HCT116 (cell line): ENCODE results near the gene NAPSA. TPM values are rescaled to one million over a fixed set of nuclear protein-coding genes. Genes with fewer than 3 reads are reported as not detected.

Experiments used
- ATAC-seq: fragments of 200-7000 bp; cut with Tn5 transposase; 2 replicates; pipeline ENCODE4 v1.9.1; 2020; ENCODE audit warnings: mild to moderate bottlenecking, moderate library complexity
- BruUV-seq: library from RNA; stranded (reverse); fragments of 400-500 nt; replicated peaks from 2 replicates; lab custom pipeline; 2021; lab: Mats Ljungman, UMichigan
- CTCF ChIA-PET: fragments of 300-600 bp; sonication (Branson Sonifier 250); formaldehyde crosslinking; loops from one replicate; lab custom pipeline; 2021; ENCODE audit warnings: antibody characterized with exemption; lab: Charles Lee
- POLR2A ChIA-PET: fragments of 300-600, 350-600 bp; sonication (Branson Sonifier 250); formaldehyde crosslinking; loops from one replicate; lab custom pipeline; 2021; ENCODE audit warnings: antibody characterized with exemption; lab: Charles Lee
- RAD21 ChIA-PET, 2 experiments: fragments of 300-600 bp; sonication (Branson Sonifier 250); formaldehyde crosslinking; loops; one replicate each; lab custom pipeline; 2023; ENCODE audit warnings: low total read pairs in 2 of 2; ENCODE audit not compliant: uncharacterized antibody in 2 of 2, unreplicated experiment in 2 of 2, low non-redundant PET in 1 of 2; lab: Charles Lee
- DNase-seq: peaks from one replicate; pipeline ENCODE4 v3.0.0-alpha.2; 2010; ENCODE audit warnings: low read depth, low spot score
- H2AFZ ChIP-seq: fragments of 200-600 bp; shearing (Covaris generic), sonication (generic); 2 replicates; pipeline ENCODE4 v1.6.1; 2017; ENCODE audit warnings: low read depth, mixed run types, mixed read lengths, antibody characterized with exemption, low read length; ENCODE audit not compliant: poor library complexity, severe bottlenecking
- H3K27ac ChIP-seq: 2 replicates; pipeline ENCODE4 v1.5.1; 2012; ENCODE audit warnings: low read depth, low read length
- H3K27me3 ChIP-seq: fragments of 200-600 bp; sonication (generic); 2 replicates; pipeline ENCODE4 v1.6.1; 2016; ENCODE audit warnings: mixed run types, low read length, mixed read lengths; ENCODE audit not compliant: insufficient read depth
- H3K36me3 ChIP-seq, 2 experiments: fragments of 200-500 bp in 1 of 2; fragments of 200-600 bp in 1 of 2; sonication (Bioruptor generic) in 1 of 2; sonication (generic) in 1 of 2; 2 replicates each; pipeline versions ENCODE4 v1.5.1 to v1.6.1; 2014 to 2016; ENCODE audit warnings: low read length in 2 of 2, inconsistent platforms in 1 of 2, mixed read lengths in 1 of 2, mixed run types in 1 of 2; ENCODE audit not compliant: insufficient read depth in 2 of 2, control insufficient read depth in 1 of 2
- H3K4me1 ChIP-seq, 2 experiments: fragments of 200-600 bp in 1 of 2; sonication (generic) in 1 of 2; 2 replicates each; pipeline versions ENCODE4 v1.5.1 to v1.6.1; 2012 to 2017; ENCODE audit warnings: low read length in 2 of 2, inconsistent platforms in 1 of 2, mild to moderate bottlenecking in 1 of 2, mixed read lengths in 1 of 2, mixed run types in 1 of 2, moderate library complexity in 1 of 2; ENCODE audit not compliant: insufficient read depth in 2 of 2, control insufficient read depth in 1 of 2
- H3K4me2 ChIP-seq: fragments of 200-600 bp; sonication (generic); 2 replicates; pipeline ENCODE4 v1.6.1; 2017; ENCODE audit warnings: mixed run types, low read length, mixed read lengths
- H3K4me3 ChIP-seq, 2 experiments: fragments of 200-600 bp in 1 of 2; sonication (generic) in 1 of 2; replicated peaks in 1 of 2; 2 replicates each; pipeline ENCODE4 v1.5.1; 2011 to 2016; ENCODE audit warnings: low read length in 2 of 2, control low read depth in 1 of 2, low read depth in 1 of 2, mild to moderate bottlenecking in 1 of 2, mixed read lengths in 1 of 2, mixed run types in 1 of 2
- H3K79me2 ChIP-seq: fragments of 200-600 bp; sonication (generic); 2 replicates; pipeline ENCODE4 v1.6.1; 2017; ENCODE audit warnings: mild to moderate bottlenecking, mixed run types, low read length, moderate library complexity, mixed read lengths; ENCODE audit not compliant: insufficient read depth
- H3K9ac ChIP-seq: fragments of 200-600 bp; sonication (generic); 2 replicates; pipeline ENCODE4 v1.6.1; 2016; ENCODE audit warnings: low read length, mixed read lengths
- H3K9me2 ChIP-seq: fragments of 200-600 bp; sonication (generic), shearing (Covaris generic); 2 replicates; pipeline ENCODE4 v1.6.1; 2017; ENCODE audit warnings: mixed run types, mild to moderate bottlenecking, moderate library complexity; ENCODE audit not compliant: insufficient read depth
- H3K9me3 ChIP-seq, 2 experiments: fragments of 200-500 bp in 1 of 2; fragments of 200-600 bp in 1 of 2; sonication (Bioruptor generic) in 1 of 2; sonication (generic) in 1 of 2; 2 replicates each; pipeline ENCODE4 v1.6.1; 2014 to 2017; ENCODE audit warnings: low read length in 2 of 2, mixed read lengths in 2 of 2, inconsistent platforms in 1 of 2, low read depth in 1 of 2, mild to moderate bottlenecking in 1 of 2, mixed run types in 1 of 2, moderate library complexity in 1 of 2; ENCODE audit not compliant: control insufficient read depth in 1 of 2, insufficient read depth in 1 of 2
- H4K20me1 ChIP-seq: fragments of 200-600 bp; sonication (generic), shearing (Covaris generic); 2 replicates; pipeline ENCODE4 v1.6.1; 2017; ENCODE audit warnings: mixed run types, mild to moderate bottlenecking, moderate library complexity; ENCODE audit not compliant: insufficient read depth
- CBX3 ChIP-seq: IDR thresholded peaks from 2 replicates; pipeline ENCODE4 v1.6.1; 2012; ENCODE audit warnings: low read depth
- CEBPB ChIP-seq: IDR thresholded peaks from 2 replicates; pipeline ENCODE4 v1.6.1; 2012; ENCODE audit warnings: low read depth
- EGR1 ChIP-seq: IDR thresholded peaks from 2 replicates; pipeline ENCODE4 v1.6.1; 2012; ENCODE audit warnings: low read depth
- EZH2 ChIP-seq: fragments of 200-600 bp; sonication (generic); IDR thresholded peaks from 2 replicates; pipeline ENCODE4 v1.6.1; 2017; ENCODE audit warnings: antibody characterized with exemption, mixed run types
- EZH2phosphoT487 ChIP-seq: fragments of 200-600 bp; IDR thresholded peaks from 2 replicates; pipeline ENCODE4 v1.6.1; 2018; ENCODE audit warnings: antibody characterized with exemption, borderline replicate concordance
- FOSL1 ChIP-seq: IDR thresholded peaks from 2 replicates; pipeline ENCODE4 v1.6.1; 2012; ENCODE audit warnings: low read depth
- JUND ChIP-seq: IDR thresholded peaks from 2 replicates; pipeline ENCODE4 v1.6.1; 2012
- POLR2A ChIP-seq: IDR thresholded peaks from 2 replicates; pipeline ENCODE4 v1.7.0; 2011; ENCODE audit warnings: borderline replicate concordance; ENCODE audit not compliant: insufficient read depth, insufficient read length; ENCODE audit errors: extremely low read depth
- POLR2AphosphoS5 ChIP-seq: IDR thresholded peaks from 2 replicates; pipeline ENCODE4 v1.6.1; 2011; ENCODE audit warnings: mild to moderate bottlenecking, low read depth, low read length, moderate library complexity
- RAD21 ChIP-seq: IDR thresholded peaks from 2 replicates; pipeline ENCODE4 v1.6.1; 2012; ENCODE audit warnings: low read depth, mild to moderate bottlenecking
- SIN3A ChIP-seq: IDR thresholded peaks from 2 replicates; pipeline ENCODE4 v1.6.1; 2012; ENCODE audit warnings: low read depth
- SRF ChIP-seq: IDR thresholded peaks from 2 replicates; pipeline ENCODE4 v1.6.1; 2012; ENCODE audit warnings: low read depth
- ZFX ChIP-seq: fragments of 450-650 bp; IDR thresholded peaks from 2 replicates; pipeline ENCODE4 v1.6.1; 2017
- ZNF274 ChIP-seq: fragments of 200-500 bp; sonication (Bioruptor generic); IDR thresholded peaks from 2 replicates; pipeline ENCODE4 v1.6.1; 2014; ENCODE audit warnings: mild to moderate bottlenecking, low read depth, low read length, inconsistent platforms
- intact Hi-C: fragments of 100-400 bp; cut with micrococcal nuclease; formaldehyde crosslinking; loops from 2 replicates; pipeline ENCODE4 v1.10.0; 2022
- total RNA-seq: library from RNA; stranded (reverse); gene quantifications from one replicate; pipeline ENCODE4 v1.2.1, GENCODE V29; 2021; ENCODE audit not compliant: unreplicated experiment
- TF ChIP-seq, protein P1 (sequence below): IDR thresholded peaks from 2 replicates; pipeline ENCODE4 v1.6.1; 2012
- TF ChIP-seq, protein P2 (sequence below): IDR thresholded peaks from 2 replicates; pipeline ENCODE4 v1.6.1; 2011; ENCODE audit warnings: mild to moderate bottlenecking, low read length, moderate library complexity; ENCODE audit not compliant: insufficient replicate concordance; ENCODE audit errors: extremely low read depth
- TF ChIP-seq, protein P3 (sequence below), 3 experiments: fragments of 200-600 bp in 1 of 3; sonication (generic) in 1 of 3; IDR thresholded peaks in 2 of 3; conservative IDR thresholded peaks in 1 of 3; 2 replicates each; pipeline ENCODE4 v1.5.1; 2012 to 2017; ENCODE audit warnings: low read depth in 2 of 3, low read length in 2 of 3, antibody characterized with exemption in 1 of 3, borderline replicate concordance in 1 of 3, control low read depth in 1 of 3, mild to moderate bottlenecking in 1 of 3, mixed read lengths in 1 of 3, mixed run types in 1 of 3, moderate library complexity in 1 of 3; ENCODE audit not compliant: insufficient read depth in 1 of 3
- TF ChIP-seq, protein P4 (sequence below): IDR thresholded peaks from 2 replicates; pipeline ENCODE4 v1.6.1; 2012

NAPSA gene
- total RNA-seq, 1 experiment from 2014 or later = 4.4 TPM

DNA sequence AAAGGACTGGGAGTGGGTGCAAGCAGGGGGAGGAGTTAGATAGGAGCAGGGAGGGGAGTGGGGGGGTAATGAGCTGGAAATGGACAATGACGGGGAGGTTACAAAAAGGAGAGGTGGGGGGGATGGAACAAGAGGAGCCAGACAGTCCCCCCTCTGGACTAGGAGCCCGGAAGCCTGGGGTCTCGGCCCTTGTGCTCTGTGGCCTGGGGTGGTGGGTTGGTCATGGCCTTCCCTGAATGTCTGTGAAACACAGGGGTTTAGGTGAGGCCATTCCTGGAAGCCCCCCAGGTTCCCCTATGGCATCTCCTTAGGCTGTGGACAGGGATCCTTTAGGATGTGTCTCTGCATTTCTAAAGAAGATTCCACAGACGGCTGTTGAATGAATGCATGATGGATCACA is 48.3 kb downstream of the NAPSA start (continued):
- TF ChIP-seq, protein P1, sequence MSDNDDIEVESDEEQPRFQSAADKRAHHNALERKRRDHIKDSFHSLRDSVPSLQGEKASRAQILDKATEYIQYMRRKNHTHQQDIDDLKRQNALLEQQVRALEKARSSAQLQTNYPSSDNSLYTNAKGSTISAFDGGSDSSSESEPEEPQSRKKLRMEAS = no peak

DNA sequence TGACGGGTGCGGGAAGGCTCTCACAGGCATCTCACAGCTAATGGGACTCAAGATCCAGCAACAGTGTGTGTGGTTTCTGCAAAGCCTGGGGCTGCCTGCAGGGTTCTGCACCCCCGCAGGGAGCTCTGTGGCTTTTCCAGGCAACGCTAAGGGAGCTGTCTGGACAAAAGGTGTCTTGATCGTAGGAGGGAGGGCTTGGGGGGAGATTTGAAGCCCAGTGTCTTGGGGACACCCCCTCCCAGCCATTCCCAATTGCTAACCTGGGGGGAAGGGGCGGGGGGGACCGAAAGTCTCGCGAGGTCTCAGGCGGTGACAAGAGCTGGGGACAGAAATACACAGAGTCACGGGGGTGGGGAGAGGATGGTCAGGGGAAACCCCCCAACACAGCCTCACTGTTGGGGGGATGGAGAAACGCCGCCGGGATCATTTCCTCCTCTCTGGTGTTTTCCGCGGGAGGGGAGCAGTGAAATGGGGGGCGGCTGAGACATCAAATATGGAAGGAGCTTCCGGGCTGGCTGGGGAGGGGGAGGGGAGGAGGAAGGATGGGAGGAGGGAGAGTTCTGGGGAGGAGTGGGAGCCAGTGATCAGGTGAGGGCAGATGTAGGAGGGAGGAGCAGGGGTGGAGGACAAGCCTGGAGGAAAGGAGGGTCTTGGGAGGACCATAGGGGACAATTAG is 49.5 kb downstream of the NAPSA start:
- no peak overlapping the region for H3K9ac ChIP-seq
- ChIA-PET RAD21 (interaction anchor here in 1 of 2 experiments (0.6 kb wide), 1 partner anchor 486 kb away, joined by 4 read pairs; no protein-coding TSS in a partner anchor), POLR2A (no interaction called here), CTCF (no interaction called here)
- H3K4me2 ChIP-seq = no peak overlapping the region
- H3K9me2 ChIP-seq = no peaks in the 10 kb centered on the region
- H3K36me3 ChIP-seq = no peaks in the 10 kb centered on the region; a peak in 1 of 4 replicates
- intact Hi-C loops = no loop called here
- no peak overlapping the region for H3K4me3 ChIP-seq
- no peak overlapping the region for H3K27ac ChIP-seq
- no peaks in the 10 kb centered on the region for H3K9me3 ChIP-seq
- peaks cover 0 to 4% of the 10 kb centered on the region in 2 experiments; a peak in 1 of 4 replicates for H3K4me1 ChIP-seq
- H3K27me3 ChIP-seq = no peaks in the 10 kb centered on the region
- H4K20me1 ChIP-seq = no peaks in the 10 kb centered on the region
- ATAC-seq = no peak
- no peak overlapping the region for H2AFZ ChIP-seq
- H3K79me2 ChIP-seq = no peaks in the 10 kb centered on the region
- no peak for DNase-seq
- no TSS peak for BruUV-seq
- TF ChIP-seq EZH2phosphoT487 = no peak
- TF ChIP-seq RAD21 = no peak
- no peak for TF ChIP-seq POLR2AphosphoS5
- no peak for TF ChIP-seq JUND
- TF ChIP-seq, protein P2, sequence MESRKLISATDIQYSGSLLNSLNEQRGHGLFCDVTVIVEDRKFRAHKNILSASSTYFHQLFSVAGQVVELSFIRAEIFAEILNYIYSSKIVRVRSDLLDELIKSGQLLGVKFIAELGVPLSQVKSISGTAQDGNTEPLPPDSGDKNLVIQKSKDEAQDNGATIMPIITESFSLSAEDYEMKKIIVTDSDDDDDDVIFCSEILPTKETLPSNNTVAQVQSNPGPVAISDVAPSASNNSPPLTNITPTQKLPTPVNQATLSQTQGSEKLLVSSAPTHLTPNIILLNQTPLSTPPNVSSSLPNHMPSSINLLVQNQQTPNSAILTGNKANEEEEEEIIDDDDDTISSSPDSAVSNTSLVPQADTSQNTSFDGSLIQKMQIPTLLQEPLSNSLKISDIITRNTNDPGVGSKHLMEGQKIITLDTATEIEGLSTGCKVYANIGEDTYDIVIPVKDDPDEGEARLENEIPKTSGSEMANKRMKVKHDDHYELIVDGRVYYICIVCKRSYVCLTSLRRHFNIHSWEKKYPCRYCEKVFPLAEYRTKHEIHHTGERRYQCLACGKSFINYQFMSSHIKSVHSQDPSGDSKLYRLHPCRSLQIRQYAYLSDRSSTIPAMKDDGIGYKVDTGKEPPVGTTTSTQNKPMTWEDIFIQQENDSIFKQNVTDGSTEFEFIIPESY = no peak
- no peak for TF ChIP-seq ZFX
- TF ChIP-seq, protein P3, sequence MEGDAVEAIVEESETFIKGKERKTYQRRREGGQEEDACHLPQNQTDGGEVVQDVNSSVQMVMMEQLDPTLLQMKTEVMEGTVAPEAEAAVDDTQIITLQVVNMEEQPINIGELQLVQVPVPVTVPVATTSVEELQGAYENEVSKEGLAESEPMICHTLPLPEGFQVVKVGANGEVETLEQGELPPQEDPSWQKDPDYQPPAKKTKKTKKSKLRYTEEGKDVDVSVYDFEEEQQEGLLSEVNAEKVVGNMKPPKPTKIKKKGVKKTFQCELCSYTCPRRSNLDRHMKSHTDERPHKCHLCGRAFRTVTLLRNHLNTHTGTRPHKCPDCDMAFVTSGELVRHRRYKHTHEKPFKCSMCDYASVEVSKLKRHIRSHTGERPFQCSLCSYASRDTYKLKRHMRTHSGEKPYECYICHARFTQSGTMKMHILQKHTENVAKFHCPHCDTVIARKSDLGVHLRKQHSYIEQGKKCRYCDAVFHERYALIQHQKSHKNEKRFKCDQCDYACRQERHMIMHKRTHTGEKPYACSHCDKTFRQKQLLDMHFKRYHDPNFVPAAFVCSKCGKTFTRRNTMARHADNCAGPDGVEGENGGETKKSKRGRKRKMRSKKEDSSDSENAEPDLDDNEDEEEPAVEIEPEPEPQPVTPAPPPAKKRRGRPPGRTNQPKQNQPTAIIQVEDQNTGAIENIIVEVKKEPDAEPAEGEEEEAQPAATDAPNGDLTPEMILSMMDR (IDR thresholded peaks at IDR 0.05 in 2 of 3, conservative IDR thresholded peaks at IDR 0.05 in 1 of 3; ENCODE audit: borderline replicate concordance in 1 of 3, insufficient read depth in 1 of 3, low read depth in 2 of 3, low read length in 2 of 3) = no peak
- no peak for TF ChIP-seq FOSL1
- TF ChIP-seq SIN3A = no peak
- TF ChIP-seq CEBPB = no peak
- TF ChIP-seq EGR1 = no peak
- TF ChIP-seq POLR2A = no peak
- no peak for TF ChIP-seq SRF
- no peak for TF ChIP-seq EZH2
- TF ChIP-seq ZNF274 = no peak
- TF ChIP-seq, protein P1 = no peak
- no peak for TF ChIP-seq CBX3
- TF ChIP-seq, protein P4, sequence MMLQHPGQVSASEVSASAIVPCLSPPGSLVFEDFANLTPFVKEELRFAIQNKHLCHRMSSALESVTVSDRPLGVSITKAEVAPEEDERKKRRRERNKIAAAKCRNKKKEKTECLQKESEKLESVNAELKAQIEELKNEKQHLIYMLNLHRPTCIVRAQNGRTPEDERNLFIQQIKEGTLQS = no peak
